Activated naive CD4-positive, alpha-beta T cell treated with anti-CD3 and anti-CD28 coated beads, Interleukin-2, amount 50 U/mL, for 72 hours (primary cell): ENCODE results near the gene SOWAHC. TPM values are rescaled to one million over a fixed set of nuclear protein-coding genes. Genes with fewer than 3 reads are reported as not detected.
"Not testable (repeated sequence)": the region's sequence is repeated elsewhere in the genome, so short reads cannot be mapped to it uniquely, and the experiment has no call there.

ENCODE experiments used
- ATAC-seq, 2 donors: fragments of 150-1000 bp; cut with Tn5 transposase; 2 replicates each; pipeline ENCODE4 v1.10.0; 2021; ENCODE audit warnings: mild to moderate bottlenecking in 2 of 2, moderate library complexity in 2 of 2
- DNase-seq, 2 donors: peaks; one replicate each; pipeline ENCODE4 v3.0.0; 2021 to 2022; ENCODE audit warnings: low spot score in 2 of 2
- H3K27ac Mint-ChIP-seq, 2 donors: one replicate each; pipeline ENCODE4 v1.8.0; 2022; ENCODE audit warnings: mild to moderate bottlenecking in 2 of 2, mixed read lengths in 2 of 2
- H3K36me3 Mint-ChIP-seq, 2 donors: one replicate each; pipeline ENCODE4 v1.8.0; 2022; ENCODE audit warnings: mixed read lengths in 2 of 2
- H3K9me3 Mint-ChIP-seq, 2 donors: one replicate each; pipeline ENCODE4 v1.8.0; 2022; ENCODE audit warnings: mixed read lengths in 2 of 2
- total RNA-seq, 2 donors: library from RNA; stranded (reverse); gene quantifications; one replicate each; pipeline ENCODE4 v1.2.3, GENCODE V29; 2022

SOWAHC gene
- total RNA-seq, 2 donors from 2014 or later: 0.34 to 1.0 TPM

GRCh38 chr2:109611467-109612095 is 2.6 kb upstream of the SOWAHC start:
- no peak for DNase-seq
- no peak overlapping the region for H3K27ac Mint-ChIP-seq
- H3K36me3 Mint-ChIP-seq: peaks cover 7 to 9% of the 10 kb centered on the region in 2 donors
- H3K9me3 Mint-ChIP-seq: peaks cover 0 to 3% of the 10 kb centered on the region in 2 donors
- ATAC-seq: no peak

GRCh38 chr2:109613081-109613921 is 863 bp upstream of the SOWAHC start:
- DNase-seq (no peak), ATAC-seq (no peak)
- Mint-ChIP-seq H3K9me3 (peaks cover 0 to 3% of the 10 kb centered on the region in 2 donors), H3K27ac (peak overlapping the region in 1 of 2 donors; percentile 42), H3K36me3 (peaks cover 7 to 9% of the 10 kb centered on the region in 2 donors)

GRCh38 chr2:109614715-109615636 is 812 bp downstream of the SOWAHC start:
- DNase-seq (no peak), ATAC-seq (no peak)
- Mint-ChIP-seq H3K27ac (no peak overlapping the region), H3K36me3 (peaks cover 7 to 9% of the 10 kb centered on the region in 2 donors), H3K9me3 (no peaks in the 10 kb centered on the region)

- ATAC-seq: no peak
- no peak overlapping the region for H3K27ac Mint-ChIP-seq
- DNase-seq: no peak
- peaks cover 7 to 9% of the 10 kb centered on the region in 2 donors for H3K36me3 Mint-ChIP-seq
- no peaks in the 10 kb centered on the region for H3K9me3 Mint-ChIP-seq
Observed at GRCh38 chr2:109615637-109616144, 1.5 kb downstream of the SOWAHC start.

GRCh38 chr2:109616184-109616583 is 2.0 kb downstream of the SOWAHC start:
- DNase-seq (no peak), ATAC-seq (no peak)
- Mint-ChIP-seq H3K9me3 (no peaks in the 10 kb centered on the region), H3K27ac (no peak overlapping the region), H3K36me3 (peaks cover 7 to 9% of the 10 kb centered on the region in 2 donors)

GRCh38 chr2:109619032-109619615 is 5.0 kb downstream of the SOWAHC start:
- Mint-ChIP-seq H3K36me3 (no peaks in the 10 kb centered on the region), H3K27ac (no peak overlapping the region), H3K9me3 (no peaks in the 10 kb centered on the region)
- DNase-seq: no peak
- no peak for ATAC-seq

- Mint-ChIP-seq H3K27ac (no peak overlapping the region), H3K9me3 (no peaks in the 10 kb centered on the region), H3K36me3 (no peaks in the 10 kb centered on the region)
- DNase-seq: no peak
- ATAC-seq: no peak
Observed at GRCh38 chr2:109623297-109623696, 9.1 kb downstream of the SOWAHC start.

- Mint-ChIP-seq H3K9me3 (no peaks in the 10 kb centered on the region), H3K36me3 (no peaks in the 10 kb centered on the region), H3K27ac (no peak overlapping the region)
- ATAC-seq: no peak
- no peak for DNase-seq
Observed at GRCh38 chr2:109623923-109624322, 9.8 kb downstream of the SOWAHC start.

- peak in 1 of 2 donors; percentile 62 for ATAC-seq
- Mint-ChIP-seq H3K36me3 (no peaks in the 10 kb centered on the region), H3K27ac (no peak overlapping the region), H3K9me3 (no peaks in the 10 kb centered on the region)
- DNase-seq: no peak
Observed at GRCh38 chr2:109624339-109624738, 10.2 kb downstream of the SOWAHC start.

GRCh38 chr2:109628321-109628720 is 14.2 kb downstream of the SOWAHC start:
- DNase-seq, H3K9me3 Mint-ChIP-seq, H3K36me3 Mint-ChIP-seq, H3K27ac Mint-ChIP-seq, ATAC-seq: not testable (repeated sequence)

- Mint-ChIP-seq H3K27ac (no peak overlapping the region), H3K9me3 (no peaks in the 10 kb centered on the region), H3K36me3 (no peaks in the 10 kb centered on the region)
- ATAC-seq (no peak), DNase-seq (no peak)
Observed at GRCh38 chr2:109629867-109630266, 15.7 kb downstream of the SOWAHC start.

- Mint-ChIP-seq H3K36me3 (no peaks in the 10 kb centered on the region), H3K9me3 (no peaks in the 10 kb centered on the region), H3K27ac (no peak overlapping the region)
- DNase-seq (no peak), ATAC-seq (no peak)
Observed at GRCh38 chr2:109630441-109631430, 16.6 kb downstream of the SOWAHC start.

- ATAC-seq: no peak
- Mint-ChIP-seq H3K36me3 (no peaks in the 10 kb centered on the region), H3K27ac (no peak overlapping the region), H3K9me3 (no peaks in the 10 kb centered on the region)
- DNase-seq: no peak
Observed at GRCh38 chr2:109631741-109632140, 17.6 kb downstream of the SOWAHC start.

- DNase-seq: no peak
- ATAC-seq: no peak
Observed at GRCh38 chr2:109632158-109632789, 18.1 kb downstream of the SOWAHC start.

More at GRCh38 chr2:109632158-109632789, 18.1 kb downstream of the SOWAHC start:
- H3K9me3 Mint-ChIP-seq: no peaks in the 10 kb centered on the region
- no peaks in the 10 kb centered on the region for H3K36me3 Mint-ChIP-seq
- no peak overlapping the region for H3K27ac Mint-ChIP-seq
